Tibial nerve (tissue), 4 donors: ENCODE results near the gene MISP. TPM values are rescaled to one million over a fixed set of nuclear protein-coding genes. Genes with fewer than 3 reads are reported as not detected.

Experiments used
- DNase-seq, 2 donors: peaks; one replicate each; pipeline ENCODE4 v3.0.0-alpha.2; 2019; ENCODE audit warnings: low spot score in 2 of 2
- H3K27ac ChIP-seq, 4 donors: fragments of 200-600 bp; sonication (generic) in 3 of 4; one replicate each; pipeline ENCODE4 v1.5.1; 2017 to 2019; ENCODE audit warnings: mild to moderate bottlenecking in 1 of 4
- H3K27me3 ChIP-seq, 2 donors: fragments of 200-600 bp; sonication (generic) in 1 of 2; one replicate each; pipeline versions ENCODE4 v1.5.1 to v1.6.0; 2017 to 2019
- H3K36me3 ChIP-seq, 3 donors: fragments of 200-600 bp; sonication (generic); one replicate each; pipeline ENCODE4 v1.5.1; 2018 to 2019
- H3K4me1 ChIP-seq, 4 donors: fragments of 200-600 bp; sonication (generic) in 3 of 4; one replicate each; pipeline ENCODE4 v1.5.1; 2017 to 2019
- H3K4me3 ChIP-seq, 4 donors: fragments of 200-600 bp; sonication (generic) in 3 of 4; one replicate each; pipeline ENCODE4 v1.5.1; 2017 to 2019; ENCODE audit warnings: mild to moderate bottlenecking in 1 of 4, moderate library complexity in 1 of 4
- H3K9me3 ChIP-seq, 4 donors: fragments of 200-600 bp; sonication (generic) in 3 of 4; one replicate each; pipeline ENCODE4 v1.5.1; 2017 to 2019
- CTCF ChIP-seq, 5 experiments: fragments of 200-600 bp in 3 of 5; fragments of 450-650 bp in 2 of 5; sonication (generic) in 3 of 5; IDR thresholded peaks; one replicate each; pipeline ENCODE4 v1.5.1; 2016 to 2019; ENCODE audit warnings: antibody characterized with exemption in 5 of 5, mild to moderate bottlenecking in 3 of 5, moderate library complexity in 2 of 5
- EP300 ChIP-seq, 2 donors: sonication (generic); formaldehyde crosslinking; IDR thresholded peaks; one replicate each; pipeline ENCODE4 v1.6.1; 2017; ENCODE audit warnings: antibody characterized with exemption in 2 of 2, mild to moderate bottlenecking in 1 of 2
- POLR2A ChIP-seq, 2 donors: fragments of 450-650 bp; IDR thresholded peaks; one replicate each; pipeline ENCODE4 v1.6.1; 2017; ENCODE audit warnings: antibody characterized with exemption in 2 of 2, mild to moderate bottlenecking in 2 of 2, moderate library complexity in 2 of 2
- WGBS, 2 donors: methylation state at CpG; one replicate each; pipeline ENCODE4 v1.1.5; 2018; 5-methylcytosine and 5-hydroxymethylcytosine counted together
- total RNA-seq, 4 donors: library from RNA; depleted of rRNA; stranded (reverse); fragments of >200 nt; gene quantifications; one replicate each; pipeline ENCODE4 v1.1.0, GENCODE V29; 2016

The MISP gene
- total RNA-seq, 4 donors from 2014 or later: 0.20 to 0.30 TPM; not detected in 2

GRCh38 chr19:800360-801029 lies 49.6 kb downstream of the MISP start:
- 39 to 47% methylated on average over 15 to 17 of the region's 17 CpGs for WGBS, 2 donors
- peaks cover 9 to 79% (median 59%) of the 10 kb centered on the region in 4 donors for H3K4me1 ChIP-seq
- TF ChIP-seq CTCF (IDR thresholded peaks at IDR 0.05) (no peak), EP300 (IDR thresholded peaks at IDR 0.05) (no peak), POLR2A (IDR thresholded peaks at IDR 0.05) (no peak)
- H3K27me3 ChIP-seq: no peaks in the 10 kb centered on the region
- peak overlapping the region in 2 of 4 donors; percentile 59 to 97 for H3K27ac ChIP-seq
- H3K36me3 ChIP-seq: peaks cover 6 to 35% (median 19%) of the 10 kb centered on the region in 3 donors
- peak overlapping the region in 1 of 4 donors; percentile 15 for H3K4me3 ChIP-seq
- no peaks in the 10 kb centered on the region for H3K9me3 ChIP-seq
- DNase-seq: no peak

- peaks cover 11 to 42% (median 27%) of the 10 kb centered on the region in 3 donors for H3K36me3 ChIP-seq
- H3K27ac ChIP-seq: peak overlapping the region in 3 of 4 donors; percentile 36 to 97 (median 59)
- peaks cover 9 to 74% (median 54%) of the 10 kb centered on the region in 4 donors for H3K4me1 ChIP-seq
- DNase-seq: no peak
- no peaks in the 10 kb centered on the region for H3K27me3 ChIP-seq
- TF ChIP-seq POLR2A (IDR thresholded peaks at IDR 0.05): no peak
- no peak for TF ChIP-seq CTCF (IDR thresholded peaks at IDR 0.05)
- peak in 1 of 2 donors; percentile 21 for TF ChIP-seq EP300 (IDR thresholded peaks at IDR 0.05)
- peak overlapping the region in 3 of 4 donors; percentile 0 to 19 (median 15) for H3K4me3 ChIP-seq
- no peaks in the 10 kb centered on the region for H3K9me3 ChIP-seq
- 31 to 34% methylated on average over 24 to 29 of the region's 29 CpGs for WGBS, 2 donors
These were observed 50.3 kb downstream of the MISP start for GRCh38 chr19:801030-801860.

GRCh38 chr19:801861-802497 lies 51.1 kb downstream of the MISP start:
- DNase-seq: no peak
- Histone ChIP-seq H3K9me3 (no peaks in the 10 kb centered on the region), H3K27ac (peak overlapping the region in 3 of 4 donors; percentile 29 to 59 (median 36)), H3K4me3 (peak overlapping the region in 2 of 4 donors; percentile 15 to 19), H3K27me3 (no peaks in the 10 kb centered on the region), H3K4me1 (peaks cover 9 to 71% (median 51%) of the 10 kb centered on the region in 4 donors), H3K36me3 (peaks cover 11 to 50% (median 34%) of the 10 kb centered on the region in 3 donors)
- no peak for TF ChIP-seq POLR2A (IDR thresholded peaks at IDR 0.05)
- no peak for TF ChIP-seq CTCF (IDR thresholded peaks at IDR 0.05)
- TF ChIP-seq EP300 (IDR thresholded peaks at IDR 0.05): no peak
- 25 to 29% methylated on average over 21 to 23 of the region's 23 CpGs for WGBS, 2 donors

- peaks cover 15 to 56% (median 37%) of the 10 kb centered on the region in 3 donors for H3K36me3 ChIP-seq
These were observed 51.7 kb downstream of the MISP start for GRCh38 chr19:802498-803098.

More at GRCh38 chr19:802498-803098, 51.7 kb downstream of the MISP start:
- no peaks in the 10 kb centered on the region for H3K9me3 ChIP-seq
- peak overlapping the region in 1 of 4 donors; percentile 59 for H3K27ac ChIP-seq
- peaks cover 9 to 71% (median 51%) of the 10 kb centered on the region in 4 donors for H3K4me1 ChIP-seq
- DNase-seq: no peak
- no peak for TF ChIP-seq POLR2A (IDR thresholded peaks at IDR 0.05)
- no peak for TF ChIP-seq EP300 (IDR thresholded peaks at IDR 0.05)
- no peak for TF ChIP-seq CTCF (IDR thresholded peaks at IDR 0.05)
- no peaks in the 10 kb centered on the region for H3K27me3 ChIP-seq
- 23 to 36% methylated on average over 27 to 28 of the region's 28 CpGs for WGBS, 2 donors
- peak overlapping the region in 1 of 4 donors; percentile 15 for H3K4me3 ChIP-seq
